ENCODE data around the gene ZNF747. TPM values are rescaled to one million over a fixed set of nuclear protein-coding genes. Genes with fewer than 3 reads are reported as not detected.

ZNF747 gene
- total and polyA plus RNA-seq, 2 donors (not counting 3 experiments of a cell fraction or from before 2014, with no cell fraction given): 6.4 to 7.2 TPM

GRCh38 chr16:30510376-30510938 is 24.2 kb downstream of the ZNF747 start:
- no peaks in the 10 kb centered on the region for H3K36me3 ChIP-seq (ENCODE audit: control insufficient read depth in 2 of 2, extremely low read depth in 1 of 2, insufficient read depth in 2 of 2, low read length in 2 of 2)
- ChIA-PET POLR2A (no interaction called here), CTCF (interaction anchor here (0.9 to 1.0 kb wide), 2 partner anchors 12 to 16 kb away, joined by 3 read pairs; partner anchors contain the start of gene ZNF768)
- FAIRE-seq (no peak), DNase-seq (ENCODE audit: low read depth, low spot score) (no peak)
- H3K4me3 ChIP-seq (replicated peaks in 1 of 3; ENCODE audit: insufficient read depth in 1 of 3, low read depth in 1 of 3, low read length in 3 of 3): no peak overlapping the region
- no TSS peak for BruUV-seq (replicated peaks)
- H2AFZ ChIP-seq (ENCODE audit: low read depth, low read length): no peak overlapping the region
- H3K9me1 ChIP-seq (replicated peaks; ENCODE audit: control insufficient read depth, extremely low read depth, insufficient read depth, low read length): no peaks in the 10 kb centered on the region
- no peak overlapping the region for H3K9ac ChIP-seq (replicated peaks; ENCODE audit: extremely low read depth, insufficient read depth, low read length)
- dilution Hi-C loops (cut with MboI; ENCODE audit: extremely low pct_ligation_motif_present, low sequenced_read_pairs) (no loop called here), intact Hi-C loops (cut with micrococcal nuclease) (no loop called here)
- H3K4me1 ChIP-seq (ENCODE audit: control insufficient read depth, extremely low read depth, insufficient read depth, low read length): no peaks in the 10 kb centered on the region
- no peaks in the 10 kb centered on the region for H3K9me3 ChIP-seq (replicated peaks; ENCODE audit: control insufficient read depth, insufficient read depth, low read length)
- H3K4me2 ChIP-seq (ENCODE audit: insufficient read depth, low read length): no peak overlapping the region
- no peaks in the 10 kb centered on the region for H3K79me2 ChIP-seq (ENCODE audit: control insufficient read depth, insufficient read depth, low read length)
- H4K20me1 ChIP-seq (replicated peaks; ENCODE audit: control insufficient read depth, extremely low read depth, insufficient read depth, low read length): no peaks in the 10 kb centered on the region
- no peak overlapping the region for H3K27ac ChIP-seq (ENCODE audit: insufficient read depth, low read depth, low read length)
- H3K27me3 ChIP-seq (ENCODE audit: control insufficient read depth in 2 of 2, insufficient read depth in 2 of 2, low read length in 2 of 2): peaks cover 0 to 7% of the 10 kb centered on the region in 2 experiments
- TF ChIP-seq MAX (IDR thresholded peaks at IDR 0.05; ENCODE audit: insufficient read depth, insufficient read length): no peak
- no peak for TF ChIP-seq EZH2 (IDR thresholded peaks at IDR 0.05; ENCODE audit: borderline replicate concordance, low read depth, low read length, severe bottlenecking)
- TF ChIP-seq POLR2AphosphoS5 (IDR thresholded peaks at IDR 0.05; ENCODE audit: insufficient read depth, low read depth, low read length): no peak
- TF ChIP-seq POLR2A (IDR thresholded peaks at IDR 0.05; ENCODE audit: low read depth, low read length): no peak
- no peak for TF ChIP-seq JUN (IDR thresholded peaks at IDR 0.05; ENCODE audit: borderline replicate concordance, insufficient read depth, insufficient read length, low read depth)
- no peak for TF ChIP-seq MYC (IDR thresholded peaks at IDR 0.05; ENCODE audit: low read depth, low read length)
- no peak for TF ChIP-seq FOS (IDR thresholded peaks at IDR 0.05; ENCODE audit: borderline replicate concordance, insufficient read depth, low read length)
- TF ChIP-seq CTCF (IDR thresholded peaks at IDR 0.05; ENCODE audit: extremely low read depth in 1 of 2, insufficient read depth in 1 of 2, low read depth in 1 of 2, low read length in 2 of 2): no peak
- no peak for TF ChIP-seq GATA2 (IDR thresholded peaks at IDR 0.05; ENCODE audit: insufficient read depth, insufficient read length, low read depth, low read length)
